A673 (cell line): ENCODE data around the gene TULP3.

Experiments used
- EZH2 ChIP-seq: fragments of 200-600 bp; sonication (generic); IDR thresholded peaks from 2 replicates; pipeline ENCODE4 v1.6.1; 2017; ENCODE audit warnings: borderline replicate concordance, low read depth, mild to moderate bottlenecking, mixed read lengths, antibody characterized with exemption, low read length; ENCODE audit not compliant: poor library complexity, severe bottlenecking
- TF ChIP-seq, protein P1 (sequence below): fragments of 300-800, 200-600 bp; sonication (generic); conservative IDR thresholded peaks from 2 replicates; pipeline ENCODE4 v1.5.1; 2017; ENCODE audit warnings: low read depth, mild to moderate bottlenecking, antibody characterized with exemption, low read length, moderate library complexity, mixed read lengths

DNA sequence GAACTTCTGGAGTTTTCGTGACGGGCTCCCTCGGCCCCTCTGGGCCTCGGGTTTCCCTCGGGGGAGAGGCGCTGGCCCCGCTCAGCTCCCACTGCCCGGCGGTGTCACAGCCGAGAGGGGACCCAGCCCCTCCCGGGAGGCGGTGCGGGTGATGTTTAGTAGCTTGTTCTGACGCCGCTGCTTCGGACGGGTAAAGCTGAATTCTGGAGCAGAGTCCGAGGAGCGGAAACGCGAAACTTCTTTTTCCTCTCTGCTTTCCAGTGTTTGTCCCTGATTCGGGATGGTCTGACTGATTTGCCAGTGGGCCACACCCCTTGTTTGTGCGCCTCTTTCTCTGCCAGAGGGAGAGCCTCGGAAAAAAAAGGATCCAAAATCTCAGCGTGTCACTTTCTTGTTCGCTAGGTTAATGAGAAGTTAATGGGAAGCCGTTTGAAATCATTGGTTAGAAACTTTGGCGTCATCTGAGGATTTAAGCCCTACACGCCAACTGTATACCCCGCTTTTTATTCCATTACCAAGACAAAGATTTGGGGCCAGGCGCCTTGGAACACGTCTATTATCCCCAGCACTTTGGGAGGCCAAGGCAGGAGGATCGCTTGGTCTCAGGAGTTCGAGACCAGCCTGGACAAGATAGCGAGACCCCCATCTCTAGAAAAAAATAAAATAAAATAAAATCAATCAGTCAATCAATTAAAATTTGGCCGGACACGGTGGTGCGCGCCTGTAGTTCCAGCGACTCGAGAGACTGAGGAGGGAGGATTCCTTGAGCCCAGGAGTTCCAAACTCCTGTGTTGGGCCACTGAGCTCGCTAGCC, 756 bp downstream of the TULP3 start:
- TF ChIP-seq, protein P1, sequence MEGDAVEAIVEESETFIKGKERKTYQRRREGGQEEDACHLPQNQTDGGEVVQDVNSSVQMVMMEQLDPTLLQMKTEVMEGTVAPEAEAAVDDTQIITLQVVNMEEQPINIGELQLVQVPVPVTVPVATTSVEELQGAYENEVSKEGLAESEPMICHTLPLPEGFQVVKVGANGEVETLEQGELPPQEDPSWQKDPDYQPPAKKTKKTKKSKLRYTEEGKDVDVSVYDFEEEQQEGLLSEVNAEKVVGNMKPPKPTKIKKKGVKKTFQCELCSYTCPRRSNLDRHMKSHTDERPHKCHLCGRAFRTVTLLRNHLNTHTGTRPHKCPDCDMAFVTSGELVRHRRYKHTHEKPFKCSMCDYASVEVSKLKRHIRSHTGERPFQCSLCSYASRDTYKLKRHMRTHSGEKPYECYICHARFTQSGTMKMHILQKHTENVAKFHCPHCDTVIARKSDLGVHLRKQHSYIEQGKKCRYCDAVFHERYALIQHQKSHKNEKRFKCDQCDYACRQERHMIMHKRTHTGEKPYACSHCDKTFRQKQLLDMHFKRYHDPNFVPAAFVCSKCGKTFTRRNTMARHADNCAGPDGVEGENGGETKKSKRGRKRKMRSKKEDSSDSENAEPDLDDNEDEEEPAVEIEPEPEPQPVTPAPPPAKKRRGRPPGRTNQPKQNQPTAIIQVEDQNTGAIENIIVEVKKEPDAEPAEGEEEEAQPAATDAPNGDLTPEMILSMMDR, result no peak
- TF ChIP-seq EZH2, result no peak
